ENCODE measurements around the gene ELN. TPM values are rescaled to one million over a fixed set of nuclear protein-coding genes. Genes with fewer than 3 reads are reported as not detected.
"Not testable (repeated sequence)": the region's sequence is repeated elsewhere in the genome, so short reads cannot be mapped to it uniquely, and the experiment has no call there.

Gene ELN
- total and polyA plus RNA-seq, 2 of the 4 experiments (the other 2 are of a cell fraction), result 2.2 to 14.3 TPM

- TF ChIP-seq RCOR1 (IDR thresholded peaks at IDR 0.05; ENCODE audit: insufficient replicate concordance, low read length) (no peak), POLR2A (IDR thresholded peaks at IDR 0.05; ENCODE audit: low read depth, low read length) (no peak)
These were observed 16.7 kb downstream of the ELN start (continued) for GRCh38 chr7:74044366-74045350.

- H3K4ac ChIP-seq (ENCODE audit: low read depth, low read length); H3K9ac ChIP-seq (ENCODE audit: low read depth, low read length); H3K14ac ChIP-seq (replicated peaks; ENCODE audit: low read depth, low read length); H4K20me1 ChIP-seq (ENCODE audit: insufficient read depth, low read length); H2BK5ac ChIP-seq (ENCODE audit: low read depth, low read length, poor library complexity, severe bottlenecking); H3K23ac ChIP-seq (ENCODE audit: low read depth, low read length); H3K4me2 ChIP-seq (ENCODE audit: low read depth, low read length); H4K5ac ChIP-seq (ENCODE audit: low read depth, low read length); BruUV-seq (replicated peaks); intact Hi-C loops (cut with micrococcal nuclease); H3K4me3 ChIP-seq (ENCODE audit: insufficient read depth, low read depth, low read length); H3K18ac ChIP-seq (ENCODE audit: low read depth, low read length); H2AFZ ChIP-seq (replicated peaks; ENCODE audit: low read length, poor library complexity); H2BK20ac ChIP-seq (ENCODE audit: low read depth, low read length); ATAC-seq (ENCODE audit: low read depth); H2AK9ac ChIP-seq (replicated peaks; ENCODE audit: low read depth, low read length, poor library complexity); H3K27me3 ChIP-seq (ENCODE audit: control insufficient read depth, insufficient read depth, low read length); in situ Hi-C loops (cut with MboI; ENCODE audit: low sequenced_read_pairs); dilution Hi-C loops (cut with HindIII; ENCODE audit: low sequenced_read_pairs, unreplicated experiment); H3K4me1 ChIP-seq (ENCODE audit: control insufficient read depth, insufficient read depth, low read length); H3K9me3 ChIP-seq (ENCODE audit: control insufficient read depth, insufficient read depth, low read length); H3K79me1 ChIP-seq (ENCODE audit: low read depth in 1 of 2, low read length in 2 of 2); H2BK15ac ChIP-seq (ENCODE audit: low read depth, low read length); H2BK120ac ChIP-seq (ENCODE audit: low read depth, low read length); H3K9me1 ChIP-seq (ENCODE audit: insufficient read depth, low read length); DNase-seq; H3K56ac ChIP-seq (ENCODE audit: extremely low read depth, insufficient read depth, low read length); H4K91ac ChIP-seq (ENCODE audit: insufficient read depth, low read depth, low read length); H3K36me3 ChIP-seq (ENCODE audit: control insufficient read depth, insufficient read depth, low read length); H2AK5ac ChIP-seq (ENCODE audit: low read depth, low read length); H3K27ac ChIP-seq (ENCODE audit: insufficient read depth, low read length); H4K8ac ChIP-seq (ENCODE audit: low read depth in 2 of 2, low read length in 2 of 2); POLR2A ChIA-PET (ENCODE audit: unreplicated experiment): not testable (repeated sequence)
- no CpG with 5 or more reads among the region's 7 CpGs for WGBS, 2 experiments (ENCODE audit: extremely low coverage in 2 of 2, insufficient read length in 1 of 2)
- CTCF ChIA-PET, result interaction anchor here (0.5 kb wide), 1 partner anchor 127 kb away, joined by 6 read pairs; the partner anchor contains the start of gene EIF4H
These were observed 18.6 kb downstream of the ELN start for GRCh38 chr7:74046581-74046980.

All from IMR-90 (cell line).